Measurements from ENCODE around the gene EXOC3L2.

The EXOC3L2 gene

GRCh38 chr19:45163751-45164460 lies 81.3 kb downstream of the EXOC3L2 start:
- no peak overlapping the region for H3K4me3 ChIP-seq (replicated peaks; ENCODE audit: low read depth, low read length)
- TF ChIP-seq CTCF (IDR thresholded peaks at IDR 0.05; ENCODE audit: low read length, missing control alignments), result no peak
- DNase-seq (ENCODE audit: low read depth), result no peak

- no peak for TF ChIP-seq CTCF (IDR thresholded peaks at IDR 0.05; ENCODE audit: low read length, missing control alignments)
- no peak for DNase-seq (ENCODE audit: low read depth)
- H3K4me3 ChIP-seq (replicated peaks; ENCODE audit: low read depth, low read length), result no peak overlapping the region
Observed at GRCh38 chr19:45163156-45163555, 82.1 kb downstream of the EXOC3L2 start.

- no peak for DNase-seq (ENCODE audit: low read depth)
- TF ChIP-seq CTCF (IDR thresholded peaks at IDR 0.05; ENCODE audit: low read length, missing control alignments), result no peak
- no peak overlapping the region for H3K4me3 ChIP-seq (replicated peaks; ENCODE audit: low read depth, low read length)
Observed at GRCh38 chr19:45162608-45163143, 82.5 kb downstream of the EXOC3L2 start.
